ENCODE measurements around the gene INIP. TPM values are rescaled to one million over a fixed set of nuclear protein-coding genes. Genes with fewer than 3 reads are reported as not detected.

The INIP gene
- total RNA-seq, 1 experiment from 2014 or later: 31.9 TPM

DNA sequence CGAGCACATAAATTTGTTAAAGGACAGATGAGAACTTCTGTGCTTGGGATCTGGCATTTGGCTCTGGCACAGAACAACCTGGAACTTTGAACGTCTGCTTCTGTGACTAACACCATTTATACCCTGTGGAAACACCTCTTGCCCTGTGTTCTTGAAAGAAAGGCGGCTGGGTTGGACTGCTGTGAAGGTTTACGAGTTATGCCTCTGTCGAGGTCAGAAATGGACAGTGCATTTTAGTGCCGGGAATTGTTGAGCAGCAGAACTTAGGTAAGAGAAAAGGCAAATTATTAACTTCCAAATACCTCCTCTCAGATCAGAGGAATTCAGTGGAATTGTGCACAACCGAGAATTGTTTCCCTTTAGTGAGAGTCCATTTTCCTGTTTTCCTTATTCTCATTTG lies 14.1 kb upstream of the INIP start:
- Histone ChIP-seq H3K4me1 (peaks cover 11% of the 10 kb centered on the region), H3K27me3 (replicated peaks; ENCODE audit: control insufficient read depth, insufficient read depth, low read length) (no peaks in the 10 kb centered on the region), H3K36me3 (ENCODE audit: control insufficient read depth, insufficient read depth, low read length) (no peaks in the 10 kb centered on the region; the same call in 1 of the 2 replicates), H3K9me3 (0 out of 2 replicates have a peak, but pooled peaks cover 5% of the 10 kb centered on the region), H3K4me3 (ENCODE audit: low read depth, low read length) (no peak overlapping the region)
- Mint-ChIP-seq H3K4me1 (ENCODE audit: low read depth, unreplicated experiment) (peaks cover 8% of the 10 kb centered on the region), H3K9me3 (ENCODE audit: unreplicated experiment) (no peaks in the 10 kb centered on the region), H3K36me3 (ENCODE audit: insufficient read depth, unreplicated experiment) (no peaks in the 10 kb centered on the region), H3K4me3 (ENCODE audit: unreplicated experiment) (peak overlapping the region; percentile 47), H3K27ac (ENCODE audit: unreplicated experiment) (peak overlapping the region; percentile 69), H3K27me3 (ENCODE audit: insufficient read depth, unreplicated experiment) (no peaks in the 10 kb centered on the region)
- no peak for TF ChIP-seq CTCF (IDR thresholded peaks at IDR 0.05; ENCODE audit: insufficient read depth in 1 of 2, low read depth in 1 of 2, low read length in 1 of 2, severe bottlenecking in 1 of 2, unreplicated experiment in 1 of 2)
- CTCF ChIA-PET: interaction anchor here (1.9 kb wide), 1 partner anchor 14 kb away, joined by 5 read pairs; the partner anchor contains the start of gene INIP
- POLR2A ChIA-PET: interaction anchor here (0.5 to 0.9 kb wide), 2 partner anchors 14 to 33 kb away, joined by 3 to 4 read pairs; partner anchors contain the start of gene INIP
- DNase-seq: peak; percentile 52 to 80
- BruUV-seq (replicated peaks): no TSS peak
- intact Hi-C loops (cut with micrococcal nuclease; ENCODE audit: unreplicated experiment): no loop called here

DNA sequence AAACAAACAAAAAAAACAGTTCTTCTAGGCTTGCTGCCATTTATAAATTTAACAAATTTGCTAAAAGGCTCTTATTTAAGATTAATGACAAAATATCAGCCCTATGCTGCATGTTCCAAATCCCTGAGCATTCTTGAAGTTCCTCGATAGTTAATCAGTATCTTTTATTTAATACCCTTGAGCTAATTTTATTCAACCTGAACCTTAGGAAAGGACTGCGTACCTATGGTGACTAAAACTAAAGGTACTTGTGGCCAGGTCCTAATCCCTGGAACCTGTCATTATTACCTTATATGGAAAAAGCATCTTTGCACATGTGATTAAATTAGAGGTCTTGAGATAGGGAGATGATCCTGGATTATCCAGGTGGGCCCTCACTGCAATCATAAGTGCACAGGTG lies 10.5 kb upstream of the INIP start:
- intact Hi-C loops (cut with micrococcal nuclease; ENCODE audit: unreplicated experiment): no loop called here
- peaks cover 8% of the 10 kb centered on the region for H3K4me1 Mint-ChIP-seq (ENCODE audit: low read depth, unreplicated experiment)
- BruUV-seq (replicated peaks): no TSS peak
- DNase-seq: no peak
- Histone ChIP-seq H3K27me3 (replicated peaks; ENCODE audit: control insufficient read depth, insufficient read depth, low read length) (no peaks in the 10 kb centered on the region), H3K4me3 (ENCODE audit: low read depth, low read length) (no peak overlapping the region), H3K9me3 (0 out of 2 replicates have a peak, but pooled peaks cover 5% of the 10 kb centered on the region), H3K4me1 (peaks cover 4% of the 10 kb centered on the region; the same call in 1 of the 2 replicates), H3K36me3 (ENCODE audit: control insufficient read depth, insufficient read depth, low read length) (no peaks in the 10 kb centered on the region; the same call in 1 of the 2 replicates)
- no peaks in the 10 kb centered on the region for H3K36me3 Mint-ChIP-seq (ENCODE audit: insufficient read depth, unreplicated experiment)
- ChIA-PET CTCF (no interaction called here), POLR2A (no interaction called here)
- H3K9me3 Mint-ChIP-seq (ENCODE audit: unreplicated experiment): no peaks in the 10 kb centered on the region
- no peak overlapping the region for H3K4me3 Mint-ChIP-seq (ENCODE audit: unreplicated experiment)
- TF ChIP-seq CTCF (IDR thresholded peaks at IDR 0.05; ENCODE audit: insufficient read depth in 1 of 2, low read depth in 1 of 2, low read length in 1 of 2, severe bottlenecking in 1 of 2, unreplicated experiment in 1 of 2): no peak
- H3K27ac Mint-ChIP-seq (ENCODE audit: unreplicated experiment): no peak overlapping the region
- no peaks in the 10 kb centered on the region for H3K27me3 Mint-ChIP-seq (ENCODE audit: insufficient read depth, unreplicated experiment)

GRCh38 chr9:112726428-112726827 lies 8.5 kb upstream of the INIP start:
- Mint-ChIP-seq H3K36me3 (ENCODE audit: insufficient read depth, unreplicated experiment) (no peaks in the 10 kb centered on the region), H3K9me3 (ENCODE audit: unreplicated experiment) (no peaks in the 10 kb centered on the region), H3K4me1 (ENCODE audit: low read depth, unreplicated experiment) (peaks cover 7% of the 10 kb centered on the region), H3K4me3 (ENCODE audit: unreplicated experiment) (no peak overlapping the region), H3K27me3 (ENCODE audit: insufficient read depth, unreplicated experiment) (no peaks in the 10 kb centered on the region), H3K27ac (ENCODE audit: unreplicated experiment) (no peak overlapping the region)
- Histone ChIP-seq H3K9me3 (no peaks in the 10 kb centered on the region), H3K4me1 (no peaks in the 10 kb centered on the region; the same call in 1 of the 2 replicates), H3K36me3 (ENCODE audit: control insufficient read depth, insufficient read depth, low read length) (no peaks in the 10 kb centered on the region), H3K27me3 (replicated peaks; ENCODE audit: control insufficient read depth, insufficient read depth, low read length) (no peaks in the 10 kb centered on the region), H3K4me3 (ENCODE audit: low read depth, low read length) (no peak overlapping the region)
- CTCF ChIA-PET: no interaction called here
- intact Hi-C loops (cut with micrococcal nuclease; ENCODE audit: unreplicated experiment): no loop called here
- BruUV-seq (replicated peaks): no TSS peak
- no peak for DNase-seq
- TF ChIP-seq CTCF (IDR thresholded peaks at IDR 0.05; ENCODE audit: insufficient read depth in 1 of 2, low read depth in 1 of 2, low read length in 1 of 2, severe bottlenecking in 1 of 2, unreplicated experiment in 1 of 2): no peak
- POLR2A ChIA-PET: no interaction called here
